Eye (tissue), 1 donor: ENCODE results near the gene FARP2.
"Not testable (repeated sequence)": the region's sequence is repeated elsewhere in the genome, so short reads cannot be mapped to it uniquely, and the experiment has no call there.

ENCODE experiments used
- DNase-seq: peaks from one replicate; pipeline ENCODE4 v3.0.0-alpha.2; 2015

FARP2 gene

DNA sequence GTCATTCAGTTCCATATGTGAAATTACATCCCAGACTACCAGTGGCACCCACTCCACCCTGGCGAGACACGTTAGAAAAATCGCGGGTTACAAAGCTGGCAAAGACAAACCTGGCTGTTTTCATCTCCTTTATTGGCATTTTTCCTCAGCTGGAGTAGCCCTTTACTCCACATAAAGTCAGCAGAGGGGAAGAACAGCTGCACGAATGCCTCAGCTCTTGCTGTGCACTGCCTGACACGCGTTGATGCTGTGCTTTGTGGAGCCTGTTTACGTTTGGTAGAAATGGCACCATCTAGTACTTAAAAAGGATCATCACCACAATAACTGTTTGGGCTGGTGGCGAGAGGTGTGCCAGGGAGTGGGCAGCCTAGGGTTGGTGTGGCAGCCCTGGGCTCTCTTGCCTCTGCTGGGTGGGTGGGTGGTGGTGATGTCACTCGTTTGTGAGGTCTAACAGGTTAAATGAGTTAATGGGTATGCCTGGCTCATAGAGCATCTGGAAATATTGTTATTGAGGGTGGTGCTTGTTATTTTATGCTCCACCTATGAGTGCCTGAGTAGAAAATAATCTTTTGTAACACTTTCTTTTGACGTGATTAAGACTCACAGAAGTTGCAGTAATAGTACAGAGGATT is 16.4 kb downstream of the FARP2 start:
- DNase-seq = peak; percentile 17

DNA sequence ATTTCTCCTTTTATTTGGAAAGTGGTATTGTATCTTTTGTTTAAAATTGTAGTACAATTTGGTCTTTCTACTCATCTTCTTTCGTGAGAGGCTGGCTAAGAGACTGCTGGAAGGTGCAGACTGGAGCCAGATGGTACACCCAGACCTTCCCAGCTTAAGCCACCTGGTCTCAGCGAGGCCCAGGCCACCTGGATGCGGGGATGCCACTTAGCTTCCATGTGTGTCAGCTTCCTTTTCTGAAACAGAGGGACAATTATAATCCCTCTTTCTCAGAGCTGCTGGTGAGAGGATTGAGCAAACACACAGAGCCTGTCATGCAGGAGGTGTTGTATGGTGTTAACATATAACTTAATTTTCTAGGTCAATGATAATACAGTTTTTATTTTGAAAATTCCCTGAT is 17.4 kb downstream of the FARP2 start:
- DNase-seq = no peak

DNA sequence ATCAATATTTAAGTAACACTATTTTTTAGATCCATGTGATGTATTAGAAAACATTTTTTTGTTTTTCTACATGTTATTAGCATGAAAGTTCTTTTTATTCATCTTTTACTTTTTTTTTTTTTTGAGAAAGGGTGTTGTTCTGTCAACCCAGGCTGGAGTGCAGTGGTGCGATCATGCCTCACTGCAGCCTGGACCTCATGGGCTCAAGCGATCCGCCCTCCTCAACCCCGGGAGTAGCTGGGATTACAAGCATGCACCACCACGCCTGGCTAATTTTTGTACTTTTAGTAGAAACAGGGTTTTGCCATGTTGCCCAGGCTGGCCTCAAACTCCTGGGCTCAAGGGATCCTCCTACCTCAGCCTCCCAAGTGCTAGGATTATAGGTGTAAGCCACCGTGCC is 17.8 kb downstream of the FARP2 start:
- DNase-seq = not testable (repeated sequence)

GRCh38 chr2:241375300-241375699 is 19.2 kb downstream of the FARP2 start:
- no peak for DNase-seq

DNA sequence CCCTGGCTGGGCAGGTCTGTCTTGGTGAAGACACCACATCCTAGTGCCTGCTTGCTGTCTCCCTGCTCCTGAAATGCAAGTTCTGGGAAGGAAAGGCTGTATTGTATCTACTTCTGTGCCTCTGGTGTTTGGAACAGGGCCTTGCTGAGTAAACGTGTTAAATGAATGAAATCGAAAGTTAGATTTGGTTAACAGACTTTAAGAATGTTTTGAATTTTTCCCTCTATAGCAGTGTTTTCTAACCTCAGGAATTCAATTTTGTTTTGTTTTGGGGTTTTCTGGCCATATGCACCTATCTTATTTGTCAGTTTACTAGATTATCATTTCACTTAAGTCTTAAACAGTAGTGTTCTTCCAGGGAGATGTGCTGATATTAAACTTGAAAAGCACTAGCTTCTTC is 20.7 kb downstream of the FARP2 start:
- no peak for DNase-seq

DNA sequence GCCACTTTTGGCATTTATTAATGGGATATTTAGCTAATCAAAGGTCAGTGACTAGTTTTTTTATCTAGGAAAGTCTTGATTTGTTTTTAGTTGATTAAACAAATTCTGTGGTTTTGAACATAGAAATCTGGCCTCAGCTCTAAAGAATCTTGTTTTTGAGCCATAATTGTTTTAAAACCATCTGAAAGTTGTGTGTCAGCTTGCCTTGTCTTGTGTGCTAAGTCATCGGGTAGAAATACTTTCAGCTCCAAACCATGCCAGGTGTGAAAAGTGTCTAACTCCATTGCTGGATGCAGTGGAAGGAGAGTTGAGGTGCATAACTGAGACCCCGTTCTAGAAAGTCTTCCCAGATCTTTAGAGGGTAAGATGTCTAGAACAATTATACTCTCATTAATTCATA is 22.7 kb downstream of the FARP2 start:
- no peak for DNase-seq

GRCh38 chr2:241379481-241380480 is 23.7 kb downstream of the FARP2 start:
- DNase-seq = peak; percentile 56

- DNase-seq = no peak
Measured at GRCh38 chr2:241381872-241382271, 25.8 kb downstream of the FARP2 start.

DNA sequence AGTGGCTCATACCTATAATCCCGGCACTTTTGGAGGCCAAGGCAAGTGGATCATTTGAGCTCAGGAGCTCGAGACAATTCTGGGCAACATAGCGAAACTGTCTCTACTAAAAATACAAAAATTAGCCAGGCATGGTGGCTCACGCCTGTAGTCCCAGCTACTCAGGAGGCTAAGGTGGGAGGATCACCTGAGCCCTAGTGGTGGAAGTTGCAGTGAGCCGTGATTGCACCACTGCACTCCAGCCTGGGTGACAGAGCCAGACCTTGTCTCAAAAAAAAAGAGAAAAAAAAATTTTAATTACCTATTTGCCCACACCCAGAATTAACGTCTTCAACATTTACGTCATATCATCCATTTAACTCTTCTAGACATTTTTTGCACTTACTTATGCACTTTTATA is 29.4 kb downstream of the FARP2 start:
- not testable (repeated sequence) for DNase-seq

DNA sequence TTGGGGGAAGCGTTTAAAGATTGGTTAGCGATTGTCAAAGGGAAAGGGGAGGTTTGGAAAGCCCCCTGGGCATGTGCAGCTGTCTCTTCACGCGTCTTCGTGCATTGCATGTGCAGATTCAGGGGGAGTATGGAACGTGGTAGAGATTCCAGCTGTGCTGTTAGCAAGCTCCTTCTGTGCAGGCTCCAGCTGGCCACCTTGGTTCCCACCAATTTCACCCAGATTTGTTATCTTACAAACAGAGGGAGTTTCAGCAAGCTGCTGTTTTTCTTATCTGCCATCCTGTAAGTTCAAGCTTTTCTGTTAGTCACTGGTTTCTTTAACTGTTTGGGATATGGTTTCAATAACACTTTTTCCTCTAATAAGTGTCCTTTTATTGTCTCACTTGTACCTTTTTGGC is 30.4 kb downstream of the FARP2 start:
- peak; percentile 53 for DNase-seq

DNA sequence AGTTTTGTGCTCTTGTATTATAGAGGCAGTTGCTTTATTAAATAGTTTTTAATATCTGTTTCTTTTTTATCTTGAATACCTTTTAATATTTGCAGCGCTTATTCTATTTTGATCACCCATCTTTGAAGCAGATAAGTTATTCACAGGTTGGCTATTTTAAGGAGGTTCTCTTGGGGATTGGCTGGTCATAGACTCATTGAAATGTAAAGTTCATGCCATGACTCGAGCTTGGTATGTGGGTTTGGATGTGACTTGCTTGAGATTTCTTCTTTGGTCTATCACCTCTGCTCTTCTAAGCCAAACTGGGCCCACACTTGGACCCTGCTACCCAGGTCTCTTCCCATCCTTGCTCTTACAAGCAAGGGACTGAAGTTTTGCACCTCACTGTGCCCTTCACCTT is 33.6 kb downstream of the FARP2 start:
- no peak for DNase-seq

- no peak for DNase-seq
Measured at GRCh38 chr2:241390301-241391206, 34.5 kb downstream of the FARP2 start.

DNA sequence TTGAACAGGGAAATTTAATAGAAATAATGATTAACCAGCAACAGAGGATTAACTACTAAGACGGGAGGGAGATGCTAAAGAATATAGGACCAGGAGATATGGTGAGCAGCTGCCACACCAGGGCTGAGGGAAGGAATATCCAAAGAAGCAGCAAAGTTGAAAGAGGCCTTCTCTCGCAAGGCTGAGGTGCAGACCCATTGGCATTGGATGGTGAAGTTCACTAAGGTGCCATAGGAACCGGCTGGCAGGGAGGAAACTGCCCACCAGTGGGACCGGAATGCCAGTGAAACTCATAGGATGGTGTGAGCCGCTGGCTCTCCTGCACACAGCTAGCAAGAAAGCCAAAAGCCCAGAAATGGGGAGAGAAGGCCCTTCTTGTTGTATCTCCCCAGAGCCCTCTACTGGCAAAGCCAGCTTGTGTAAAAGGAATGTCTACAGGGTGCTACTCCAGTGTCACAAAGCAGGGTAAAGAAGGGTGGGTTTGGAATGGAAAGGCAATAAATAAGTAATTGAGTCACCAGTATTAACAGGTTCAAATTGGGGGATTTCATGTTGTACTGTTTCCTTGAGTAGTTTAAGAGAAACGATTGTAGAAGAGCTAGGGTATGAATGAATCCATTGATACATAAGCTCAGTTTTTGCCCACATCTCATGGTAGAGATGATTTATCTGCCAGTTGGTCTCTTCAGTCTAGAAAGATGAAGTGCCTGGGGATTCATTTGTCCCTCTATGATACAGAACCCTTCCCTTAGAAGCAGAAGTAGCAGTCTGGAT is 36.0 kb downstream of the FARP2 start:
- DNase-seq = peak; percentile 24

- DNase-seq = not testable (repeated sequence)
Measured at GRCh38 chr2:241392753-241393152, 36.7 kb downstream of the FARP2 start.

DNA sequence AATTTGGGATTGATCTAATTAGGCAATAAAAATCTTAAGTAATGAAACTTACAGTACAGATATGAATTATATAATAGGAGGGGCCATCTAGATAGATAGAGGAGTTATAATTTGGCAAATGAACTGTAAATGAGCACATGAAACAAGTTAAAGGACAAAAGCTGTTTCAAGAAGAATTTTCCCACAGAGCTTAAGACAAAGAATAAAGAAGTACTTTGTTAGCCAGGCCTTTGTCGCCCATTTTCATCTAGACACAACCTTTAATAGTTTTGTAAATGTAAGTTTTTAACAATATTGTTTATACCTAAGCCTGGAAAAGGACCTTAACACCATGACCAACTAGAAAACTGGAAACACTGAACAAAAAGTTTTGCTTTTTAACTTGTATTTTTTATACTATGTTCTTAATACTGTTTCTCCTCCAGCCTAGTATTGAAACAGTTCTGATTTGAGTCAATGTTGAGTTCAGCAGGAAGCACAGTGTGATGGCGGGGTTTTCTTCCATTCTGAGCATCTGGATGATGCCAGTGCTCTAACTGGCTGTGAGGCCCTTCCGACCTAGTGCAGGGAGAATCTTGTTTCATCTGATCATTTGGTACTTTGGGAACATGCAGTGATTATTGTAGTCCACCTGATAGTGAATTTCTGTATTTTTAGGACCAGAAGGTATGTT is 37.6 kb downstream of the FARP2 start:
- DNase-seq = peak; percentile 9

- not testable (repeated sequence) for DNase-seq
Measured at GRCh38 chr2:241396809-241397208, 40.7 kb downstream of the FARP2 start.

- no peak for DNase-seq
Measured at GRCh38 chr2:241399941-241400922, 44.1 kb downstream of the FARP2 start.

GRCh38 chr2:241408849-241409248 is 52.8 kb downstream of the FARP2 start:
- no peak for DNase-seq

DNA sequence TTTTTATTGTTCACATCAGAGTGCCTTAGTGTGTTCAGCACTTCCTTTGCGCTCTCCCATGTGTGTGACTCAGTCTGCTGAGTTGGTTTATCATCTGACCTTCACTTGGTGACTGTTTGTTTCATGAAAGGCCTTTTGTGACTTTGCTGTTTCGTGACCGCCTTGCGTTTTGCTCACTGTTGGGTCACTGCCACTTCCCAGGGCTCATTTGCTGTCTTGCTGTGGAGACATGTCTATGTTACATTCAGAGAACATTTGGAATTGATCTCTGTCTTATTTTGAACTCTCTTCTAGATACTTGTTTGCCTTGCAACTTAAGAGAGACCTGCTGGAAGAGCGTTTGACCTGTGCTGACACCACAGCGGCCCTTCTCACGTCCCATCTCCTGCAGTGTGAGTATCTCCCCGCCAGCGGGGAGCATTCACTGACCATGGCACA is 54.7 kb downstream of the FARP2 start:
- no peak for DNase-seq

GRCh38 chr2:241412144-241412543 is 56.1 kb downstream of the FARP2 start:
- peak; percentile 48 for DNase-seq
